B cell (primary cell): Measurements from ENCODE around the gene MYH14.

Experiments used
- CTCF ChIP-seq: fragments of 200-600 bp; IDR thresholded peaks from one replicate; pipeline ENCODE4 v1.8.0; 2022; ENCODE audit warnings: antibody characterized with exemption, mild to moderate bottlenecking
- EZH2 ChIP-seq: IDR thresholded peaks from 2 replicates; pipeline ENCODE4 v1.6.1; 2012; ENCODE audit warnings: borderline replicate concordance, low read depth, mild to moderate bottlenecking, moderate library complexity, low read length; ENCODE audit not compliant: insufficient read depth, poor library complexity, severe bottlenecking

GRCh38 chr19:50192463-50193211 lies 10.8 kb upstream of the MYH14 start:
- TF ChIP-seq CTCF (no peak), EZH2 (no peak)
